DND-41 (cell line): ENCODE data around the gene ACSL3.

Experiments
- ATAC-seq: fragments of 200-7000 bp; cut with Tn5 transposase; 3 replicates; pipeline ENCODE4 v1.9.1; 2021; ENCODE audit warnings: low read depth; ENCODE audit not compliant: insufficient read depth
- DNase-seq: peaks from one replicate; pipeline ENCODE4 v3.0.0-alpha.2; 2020
- H2AFZ ChIP-seq: 2 replicates; pipeline ENCODE4 v1.6.0; 2012; ENCODE audit warnings: low read depth, low read length
- H3K27ac ChIP-seq: 2 replicates; pipeline ENCODE4 v1.5.1; 2012; ENCODE audit warnings: low read length, inconsistent platforms
- H3K27me3 ChIP-seq: fragments of 200-600 bp; sonication (generic); 2 replicates; pipeline ENCODE4 v1.6.0; 2012; ENCODE audit warnings: low read length, mild to moderate bottlenecking, inconsistent platforms; ENCODE audit not compliant: insufficient read depth, poor library complexity
- H3K36me3 ChIP-seq: 2 replicates; pipeline ENCODE4 v1.5.1; 2012; ENCODE audit warnings: low read length, inconsistent platforms; ENCODE audit not compliant: insufficient read depth
- H3K4me1 ChIP-seq: 2 replicates; pipeline ENCODE4 v1.5.1; 2012; ENCODE audit warnings: mild to moderate bottlenecking, low read length; ENCODE audit not compliant: insufficient read depth
- H3K4me2 ChIP-seq: 2 replicates; pipeline ENCODE4 v1.6.0; 2012; ENCODE audit warnings: mild to moderate bottlenecking, moderate library complexity, low read length, inconsistent platforms; ENCODE audit not compliant: insufficient read depth
- H3K4me3 ChIP-seq, 2 experiments: fragments of 200-600 bp in 1 of 2; shearing (Covaris generic) in 1 of 2; 2 replicates each; pipeline ENCODE4 v1.5.1; 2012 to 2016; ENCODE audit warnings: inconsistent platforms in 2 of 2, low read length in 2 of 2, mild to moderate bottlenecking in 2 of 2, low read depth in 1 of 2, moderate library complexity in 1 of 2
- H3K79me2 ChIP-seq: 2 replicates; pipeline ENCODE4 v1.6.0; 2012; ENCODE audit warnings: low read length, inconsistent platforms; ENCODE audit not compliant: insufficient read depth
- H3K9ac ChIP-seq: 2 replicates; pipeline ENCODE4 v1.6.0; 2012; ENCODE audit warnings: low read depth, mild to moderate bottlenecking, inconsistent platforms, low read length, moderate library complexity
- H3K9me3 ChIP-seq: 2 replicates; pipeline ENCODE4 v1.5.1; 2012; ENCODE audit warnings: low read length, moderate library complexity, mild to moderate bottlenecking, inconsistent platforms; ENCODE audit not compliant: insufficient read depth, severe bottlenecking
- H4K20me1 ChIP-seq: 2 replicates; pipeline ENCODE4 v1.6.0; 2012; ENCODE audit warnings: low read length; ENCODE audit not compliant: insufficient read depth
- EZH2 ChIP-seq: IDR thresholded peaks from 3 replicates; pipeline ENCODE4 v1.6.1; 2012; ENCODE audit warnings: borderline replicate concordance, low read depth, mild to moderate bottlenecking, moderate library complexity, low read length, inconsistent platforms; ENCODE audit not compliant: severe bottlenecking
- TF ChIP-seq, protein P1 (sequence below): IDR thresholded peaks from 2 replicates; pipeline ENCODE4 v1.5.1; 2012; ENCODE audit warnings: borderline replicate concordance, low read length, moderate library complexity, mild to moderate bottlenecking; ENCODE audit not compliant: poor library complexity, severe bottlenecking; ENCODE audit errors: extremely low read depth

The ACSL3 gene

DNA sequence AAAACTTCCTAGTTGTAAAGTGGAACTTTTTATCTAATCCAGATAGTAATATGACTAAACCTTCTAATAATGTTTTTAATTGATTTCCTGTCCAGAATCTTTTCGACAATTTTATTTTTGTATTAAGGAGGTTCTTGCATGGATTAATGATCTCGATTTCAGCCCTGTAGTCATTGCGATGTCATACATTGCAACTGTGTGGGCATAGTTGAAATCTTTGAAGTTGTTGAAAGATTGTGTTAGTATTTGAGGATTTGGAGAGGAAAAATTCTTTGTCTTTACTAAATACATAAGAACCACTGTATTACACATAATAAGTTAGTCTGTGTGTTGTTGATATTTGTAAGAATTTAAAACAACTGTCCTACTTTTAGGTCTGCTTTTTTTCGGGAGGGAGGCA lies 31.1 kb downstream of the ACSL3 start:
- TF ChIP-seq EZH2 = no peak
- TF ChIP-seq, protein P1, sequence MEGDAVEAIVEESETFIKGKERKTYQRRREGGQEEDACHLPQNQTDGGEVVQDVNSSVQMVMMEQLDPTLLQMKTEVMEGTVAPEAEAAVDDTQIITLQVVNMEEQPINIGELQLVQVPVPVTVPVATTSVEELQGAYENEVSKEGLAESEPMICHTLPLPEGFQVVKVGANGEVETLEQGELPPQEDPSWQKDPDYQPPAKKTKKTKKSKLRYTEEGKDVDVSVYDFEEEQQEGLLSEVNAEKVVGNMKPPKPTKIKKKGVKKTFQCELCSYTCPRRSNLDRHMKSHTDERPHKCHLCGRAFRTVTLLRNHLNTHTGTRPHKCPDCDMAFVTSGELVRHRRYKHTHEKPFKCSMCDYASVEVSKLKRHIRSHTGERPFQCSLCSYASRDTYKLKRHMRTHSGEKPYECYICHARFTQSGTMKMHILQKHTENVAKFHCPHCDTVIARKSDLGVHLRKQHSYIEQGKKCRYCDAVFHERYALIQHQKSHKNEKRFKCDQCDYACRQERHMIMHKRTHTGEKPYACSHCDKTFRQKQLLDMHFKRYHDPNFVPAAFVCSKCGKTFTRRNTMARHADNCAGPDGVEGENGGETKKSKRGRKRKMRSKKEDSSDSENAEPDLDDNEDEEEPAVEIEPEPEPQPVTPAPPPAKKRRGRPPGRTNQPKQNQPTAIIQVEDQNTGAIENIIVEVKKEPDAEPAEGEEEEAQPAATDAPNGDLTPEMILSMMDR = no peak
- H3K4me1 ChIP-seq = no peaks in the 10 kb centered on the region
- no peak overlapping the region for H3K4me3 ChIP-seq
- ATAC-seq (no peak), DNase-seq (no peak)
- H3K27ac ChIP-seq = no peak overlapping the region
- H3K9me3 ChIP-seq = no peaks in the 10 kb centered on the region
- no peak overlapping the region for H3K9ac ChIP-seq
- no peak overlapping the region for H2AFZ ChIP-seq
- H3K27me3 ChIP-seq = no peaks in the 10 kb centered on the region
- H4K20me1 ChIP-seq = peaks cover 38% of the 10 kb centered on the region
- 0 out of 2 replicates have a peak, but pooled peaks cover 4% of the 10 kb centered on the region for H3K36me3 ChIP-seq
- no peak overlapping the region for H3K4me2 ChIP-seq
- H3K79me2 ChIP-seq = peaks cover 83% of the 10 kb centered on the region

DNA sequence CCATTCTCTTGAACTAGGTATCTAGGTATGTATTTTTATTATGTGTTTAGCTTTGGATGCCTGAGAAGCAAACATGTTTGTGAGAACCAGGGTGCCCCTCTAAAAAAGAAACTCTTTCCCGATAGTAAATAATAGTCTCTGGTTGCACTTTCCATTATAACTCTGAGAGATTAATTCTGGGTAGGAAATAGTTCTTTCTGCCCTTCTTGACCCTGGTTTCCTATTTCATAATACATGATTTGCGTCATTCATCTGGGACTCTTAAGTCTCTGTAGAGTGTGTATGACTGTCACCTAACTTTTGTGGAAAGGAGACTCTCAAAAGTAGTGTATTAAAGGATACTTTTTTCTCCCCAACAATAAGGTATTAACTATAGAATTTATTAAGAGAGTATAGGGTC lies 31.5 kb downstream of the ACSL3 start:
- Histone ChIP-seq H3K27me3 (no peaks in the 10 kb centered on the region), H3K4me2 (no peak overlapping the region), H3K36me3 (0 out of 2 replicates have a peak, but pooled peaks cover 4% of the 10 kb centered on the region), H3K4me1 (no peaks in the 10 kb centered on the region), H3K27ac (no peak overlapping the region), H3K79me2 (peaks cover 79% of the 10 kb centered on the region), H3K4me3 (no peak overlapping the region), H2AFZ (no peak overlapping the region), H4K20me1 (peaks cover 34% of the 10 kb centered on the region), H3K9ac (no peak overlapping the region), H3K9me3 (no peaks in the 10 kb centered on the region)
- ATAC-seq = no peak
- no peak for TF ChIP-seq EZH2
- TF ChIP-seq, protein P1 = no peak
- no peak for DNase-seq

DNA sequence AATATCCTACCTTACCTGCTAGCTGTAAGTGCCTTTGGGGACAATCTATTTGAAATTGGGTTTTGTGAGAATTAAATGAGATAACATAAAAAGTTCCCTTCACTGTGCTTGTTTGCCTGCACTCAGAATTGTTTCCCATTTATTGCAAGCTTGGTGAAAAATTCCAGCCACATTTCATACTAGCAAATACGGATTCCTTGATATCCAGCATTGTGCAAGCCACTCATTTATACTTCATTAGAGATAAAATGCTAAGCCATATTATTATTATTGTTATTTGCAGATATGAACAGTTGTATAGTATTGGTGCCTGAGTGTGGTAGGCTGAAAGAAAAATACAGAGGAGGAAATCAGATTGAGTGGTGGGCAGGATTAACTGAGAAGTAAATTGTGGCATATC lies 31.9 kb downstream of the ACSL3 start:
- H3K4me3 ChIP-seq = no peak overlapping the region
- ATAC-seq (no peak), DNase-seq (no peak)
- H2AFZ ChIP-seq = no peak overlapping the region
- no peak overlapping the region for H3K9ac ChIP-seq
- no peaks in the 10 kb centered on the region for H3K4me1 ChIP-seq
- peaks cover 32% of the 10 kb centered on the region for H4K20me1 ChIP-seq
- peaks cover 76% of the 10 kb centered on the region for H3K79me2 ChIP-seq
- no peak overlapping the region for H3K27ac ChIP-seq
- H3K9me3 ChIP-seq = no peaks in the 10 kb centered on the region
- 0 out of 2 replicates have a peak, but pooled peaks cover 4% of the 10 kb centered on the region for H3K36me3 ChIP-seq
- H3K4me2 ChIP-seq = no peak overlapping the region
- TF ChIP-seq, protein P1 = no peak
- TF ChIP-seq EZH2 = no peak
- no peaks in the 10 kb centered on the region for H3K27me3 ChIP-seq

DNA sequence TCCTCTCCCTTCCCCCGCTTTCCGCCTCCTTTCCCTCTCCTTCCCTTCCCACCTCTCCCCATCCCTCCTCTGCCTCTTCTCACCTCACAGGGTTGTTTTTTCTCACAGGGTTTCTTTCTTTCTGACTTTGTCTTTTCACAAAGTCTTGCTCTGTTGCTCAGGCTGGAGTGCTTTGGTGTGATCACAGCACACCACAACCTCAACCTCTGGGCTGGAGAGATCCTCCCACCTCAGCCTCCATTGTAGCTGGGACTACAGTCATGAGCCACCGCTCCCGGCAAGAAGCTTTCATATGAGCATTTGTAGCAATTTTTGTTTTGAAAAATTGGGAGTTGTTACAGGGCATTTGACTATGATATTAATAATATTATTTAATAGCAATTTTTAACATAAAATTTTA lies 32.9 kb downstream of the ACSL3 start:
- no peak overlapping the region for H3K27ac ChIP-seq
- H2AFZ ChIP-seq = no peak overlapping the region
- H3K9me3 ChIP-seq = no peaks in the 10 kb centered on the region
- no peaks in the 10 kb centered on the region for H3K4me1 ChIP-seq
- peaks cover 32% of the 10 kb centered on the region for H4K20me1 ChIP-seq
- no peak for TF ChIP-seq EZH2
- TF ChIP-seq, protein P1 = no peak
- ATAC-seq (no peak), DNase-seq (no peak)
- H3K9ac ChIP-seq = no peak overlapping the region
- no peak overlapping the region for H3K4me3 ChIP-seq
- no peaks in the 10 kb centered on the region for H3K27me3 ChIP-seq
- H3K36me3 ChIP-seq = 0 out of 2 replicates have a peak, but pooled peaks cover 4% of the 10 kb centered on the region
- H3K79me2 ChIP-seq = peaks cover 76% of the 10 kb centered on the region
- H3K4me2 ChIP-seq = no peak overlapping the region
